Stimulated activated CD4-positive, alpha-beta T cell treated with anti-CD3 and anti-CD28 coated beads, Interleukin-12 subunit alpha, Interleukin-12 subunit beta, amount 100 ng/mL, for 4 hours (primary cell): ENCODE measurements around the gene ATL2.
"Not testable (repeated sequence)": the region's sequence is repeated elsewhere in the genome, so short reads cannot be mapped to it uniquely, and the experiment has no call there.

Experiments
- DNase-seq: peaks from one replicate; pipeline ENCODE4 v3.0.0-alpha.2; 2020

ATL2 gene

DNA sequence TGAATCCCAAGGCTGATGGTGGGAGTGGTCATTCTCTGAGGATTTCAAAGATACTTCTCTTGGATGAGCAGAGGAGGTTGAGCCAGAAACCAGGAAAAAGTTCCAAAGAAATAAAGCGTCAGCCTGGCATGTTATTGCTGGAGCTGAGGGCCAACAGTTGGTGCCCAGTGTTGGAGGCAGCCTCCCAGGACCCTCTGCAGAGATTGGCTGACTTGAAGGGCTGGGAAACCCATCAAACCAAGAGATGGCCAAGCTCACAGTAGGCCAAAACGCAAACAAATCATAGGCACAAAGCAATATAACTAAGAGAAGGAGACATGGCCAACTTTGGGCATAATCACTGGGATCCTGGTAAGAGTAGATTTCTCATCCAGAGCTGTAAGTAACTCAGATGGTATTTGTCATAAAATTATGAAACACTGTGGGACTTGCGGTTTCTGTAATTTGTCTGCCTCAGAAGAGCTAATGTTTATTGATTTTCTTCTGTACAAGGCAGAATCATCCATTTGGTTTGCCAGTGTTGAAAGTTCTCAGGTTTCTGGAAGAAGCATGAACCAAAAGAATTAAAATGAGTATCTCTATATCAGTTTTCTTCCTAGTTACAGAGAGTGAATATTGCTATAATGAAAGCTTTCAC lies 108.3 kb downstream of the ATL2 start:
- no peak for DNase-seq

DNA sequence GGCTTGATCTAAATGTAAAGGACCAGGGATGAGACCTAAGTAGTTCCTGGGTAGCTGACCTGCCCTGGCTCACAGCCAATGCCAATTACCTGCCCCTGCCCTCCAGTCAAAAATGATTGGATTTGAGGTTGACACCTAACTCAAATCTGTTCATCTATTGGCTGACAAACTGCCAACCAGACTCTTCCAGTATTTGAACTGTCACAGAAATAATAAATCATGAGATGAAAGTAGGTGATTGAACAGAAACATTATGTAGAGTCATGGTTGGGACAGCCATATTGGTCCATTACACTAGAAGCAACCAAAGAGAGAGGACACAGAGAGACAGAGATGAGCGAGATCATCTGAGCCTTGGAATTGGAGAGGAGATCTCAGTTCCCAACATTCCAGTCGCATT lies 109.1 kb downstream of the ATL2 start:
- no peak for DNase-seq

DNA sequence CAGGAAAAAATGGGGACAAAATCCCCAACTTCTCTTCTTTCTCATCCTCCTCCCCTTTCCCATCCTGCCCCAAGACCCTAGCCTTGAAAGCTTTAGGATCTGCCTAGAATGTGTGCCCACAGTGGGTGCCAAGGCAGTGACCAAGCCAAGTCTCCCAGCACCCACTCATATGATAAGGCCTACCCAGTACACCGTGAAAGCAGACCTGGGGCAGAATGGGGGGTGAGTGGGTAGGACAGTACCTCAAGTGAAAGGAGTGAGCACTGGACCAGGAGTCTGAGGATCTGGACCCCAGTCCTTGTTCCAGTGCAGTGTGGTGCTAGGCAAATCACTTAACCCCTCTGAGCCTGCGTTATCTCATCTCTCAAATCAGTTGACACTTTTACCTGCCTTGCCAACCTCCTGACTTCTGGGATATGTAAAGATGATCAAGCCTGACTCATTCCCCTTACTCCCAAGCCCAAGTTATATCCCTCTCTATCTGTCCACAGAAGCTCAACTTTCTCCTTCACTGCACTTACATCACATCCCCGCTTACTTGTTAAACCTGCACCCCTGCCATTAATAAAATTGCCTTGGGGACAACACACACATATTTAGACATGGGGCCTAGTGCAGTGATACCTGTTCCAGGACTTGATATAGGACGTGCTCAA lies 109.7 kb downstream of the ATL2 start:
- no peak for DNase-seq

DNA sequence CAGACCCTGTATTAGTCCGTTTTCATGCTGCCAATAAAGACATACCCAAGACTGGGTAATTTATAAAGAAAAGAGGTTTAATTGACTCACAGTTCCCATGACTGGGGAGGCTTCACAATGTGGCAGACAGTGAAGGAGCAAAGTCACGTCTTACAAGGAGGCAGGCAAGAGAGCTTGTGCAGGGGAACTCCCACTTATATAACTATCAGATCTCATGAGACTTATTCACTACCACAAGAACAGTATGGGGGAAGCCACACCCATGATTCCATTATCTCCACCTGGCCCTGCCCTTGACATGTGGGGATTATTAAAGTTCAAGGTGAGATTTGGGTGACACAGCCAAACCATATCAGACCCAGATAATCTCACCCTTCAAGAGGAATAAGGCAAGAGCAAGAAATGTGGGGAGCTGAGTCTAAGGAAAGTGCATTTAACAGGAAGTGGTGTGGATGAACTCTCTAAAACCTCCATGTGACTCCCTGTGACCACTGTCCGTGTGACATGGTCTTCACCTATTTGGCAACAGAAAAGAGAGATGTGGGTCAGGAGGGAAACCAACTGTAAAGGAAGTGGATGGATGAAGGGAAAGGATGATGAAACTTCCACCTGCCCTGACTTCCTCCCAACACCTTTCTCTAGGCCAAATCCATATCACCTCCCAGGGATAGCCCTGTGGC lies 110.6 kb downstream of the ATL2 start:
- no peak for DNase-seq

DNA sequence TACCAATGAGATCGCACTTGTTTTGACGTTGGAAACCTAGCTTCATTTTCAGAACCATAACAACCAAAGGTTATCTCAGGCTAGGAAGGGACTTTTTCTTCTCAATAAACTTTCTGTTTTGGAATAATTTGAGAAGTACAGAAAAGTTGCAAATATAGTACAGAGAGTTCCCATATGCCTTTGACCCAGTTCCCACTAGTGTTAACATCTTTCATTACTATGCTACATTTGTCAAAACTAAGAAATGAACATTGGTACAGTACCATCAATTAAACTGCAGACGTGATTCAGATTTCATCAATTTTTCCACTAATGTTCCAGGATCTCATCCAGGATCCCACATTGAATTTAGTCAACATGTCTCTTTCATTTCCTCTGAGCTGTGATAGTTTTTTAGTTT lies 111.6 kb downstream of the ATL2 start:
- DNase-seq: no peak

DNA sequence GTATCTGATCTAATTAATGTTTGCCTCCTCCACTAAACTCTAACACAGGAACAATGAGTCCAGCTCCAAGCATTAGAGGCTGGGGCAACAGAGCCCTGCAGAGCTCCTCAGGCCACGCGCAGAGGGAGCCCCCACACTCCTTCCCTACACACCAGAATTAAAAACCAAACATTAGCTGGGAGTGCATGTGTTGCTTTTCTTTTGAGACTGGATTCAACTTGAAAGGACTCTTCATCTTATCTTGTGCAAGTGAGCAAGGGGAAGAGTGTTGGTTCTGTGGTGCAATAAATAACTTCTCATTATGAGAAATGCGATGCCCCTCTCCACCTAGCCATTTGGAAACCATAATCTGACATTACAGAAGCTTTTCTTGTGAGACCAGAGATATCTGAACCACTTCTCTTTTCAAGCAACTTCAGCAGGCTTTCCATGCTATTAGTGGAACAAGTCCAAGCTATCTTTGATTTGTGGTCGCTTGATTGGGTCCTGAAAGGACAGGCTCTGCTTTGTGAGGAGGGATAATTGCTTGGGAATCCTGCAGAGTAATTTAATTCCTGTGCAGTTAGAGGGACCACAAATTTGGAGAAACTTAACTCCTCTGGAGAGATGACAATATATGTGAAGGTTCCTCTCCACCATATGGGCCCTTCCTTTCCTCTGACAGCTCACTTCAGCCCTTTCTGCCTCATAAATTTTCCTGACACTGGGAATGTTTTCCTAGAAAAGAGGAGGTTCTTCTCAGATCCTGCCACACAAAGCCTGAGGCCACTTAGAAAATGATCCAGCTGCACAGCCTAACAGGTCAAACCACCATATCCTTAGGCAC lies 112.5 kb downstream of the ATL2 start:
- no peak for DNase-seq

DNA sequence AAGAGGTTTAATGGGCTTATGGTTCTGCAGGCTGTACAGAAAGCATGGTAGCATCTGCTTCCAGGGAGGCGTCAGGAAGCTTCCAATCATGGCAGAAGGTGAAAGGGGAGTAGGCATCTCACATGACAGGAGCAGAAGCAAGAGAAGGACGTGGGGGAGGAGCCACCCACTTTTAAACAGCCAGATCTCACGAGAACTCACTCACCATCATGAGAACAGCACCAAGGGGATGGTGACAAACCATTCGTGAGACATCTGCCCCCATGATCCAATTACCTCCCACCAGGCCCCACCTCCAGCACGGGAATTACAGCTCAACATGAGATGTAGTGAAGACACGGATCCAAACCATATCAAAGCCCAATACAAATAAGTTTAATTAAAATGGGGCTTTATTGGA lies 113.8 kb downstream of the ATL2 start:
- no peak for DNase-seq

DNA sequence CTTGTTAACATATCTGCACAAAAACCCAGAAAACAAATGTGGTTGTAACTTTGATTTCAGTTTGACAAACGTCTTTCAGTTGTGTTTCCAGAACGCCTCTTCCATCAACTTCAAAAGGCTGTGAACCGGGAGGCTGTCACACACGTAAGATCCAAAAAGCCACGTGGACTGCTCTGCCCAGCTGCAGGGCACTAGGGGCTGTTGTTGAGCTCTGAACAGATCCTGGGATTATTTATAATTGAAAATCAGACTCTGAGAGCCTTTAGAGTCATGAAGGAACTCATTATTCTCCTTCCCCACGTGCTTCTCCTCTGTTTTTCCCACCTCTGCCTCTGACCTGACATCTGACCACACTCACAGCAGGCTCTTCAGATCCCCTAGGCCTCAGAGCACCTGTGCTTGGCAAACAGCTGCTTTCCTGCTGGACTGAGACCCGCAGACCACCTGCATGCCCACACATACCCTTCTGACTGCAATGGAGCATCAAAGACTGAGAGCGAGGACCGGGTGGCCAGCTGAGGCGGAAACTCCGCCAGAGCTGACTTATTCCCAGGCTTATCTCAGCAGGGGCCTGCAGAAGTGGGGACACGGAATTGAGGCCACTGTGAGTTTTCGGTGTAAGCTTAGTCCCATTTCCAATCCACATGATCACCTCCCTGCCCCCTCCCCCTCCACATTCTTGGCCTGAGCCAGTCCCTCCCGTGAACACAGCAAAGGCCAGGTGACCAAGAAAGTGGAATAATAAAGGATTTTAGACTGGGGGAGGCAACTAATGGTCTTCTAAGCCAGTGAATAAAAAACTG lies 114.8 kb downstream of the ATL2 start:
- no peak for DNase-seq

DNA sequence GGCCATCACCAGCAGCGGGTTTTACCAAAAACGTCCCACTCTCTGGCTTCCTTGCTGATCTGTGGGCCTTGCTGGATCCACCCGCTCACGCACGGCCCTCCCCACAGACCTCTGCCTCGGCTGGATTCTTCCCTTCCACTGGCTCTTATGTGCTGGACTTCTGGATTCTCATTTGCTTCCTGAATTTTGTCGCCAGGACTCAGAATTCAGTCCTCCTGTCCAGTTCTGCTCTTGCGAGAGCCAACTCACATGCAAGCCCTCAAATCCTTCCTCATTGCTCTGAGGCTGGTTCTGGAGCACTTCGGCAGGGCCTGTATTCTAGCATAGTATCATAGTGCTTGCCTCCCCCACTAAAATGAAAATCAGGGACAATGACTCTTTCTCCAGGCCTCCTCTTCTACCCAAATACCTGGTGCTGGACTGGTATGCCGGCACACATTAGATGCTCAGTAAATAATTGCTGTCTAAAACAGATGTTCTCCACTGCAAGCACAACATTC lies 115.5 kb downstream of the ATL2 start:
- DNase-seq: no peak

DNA sequence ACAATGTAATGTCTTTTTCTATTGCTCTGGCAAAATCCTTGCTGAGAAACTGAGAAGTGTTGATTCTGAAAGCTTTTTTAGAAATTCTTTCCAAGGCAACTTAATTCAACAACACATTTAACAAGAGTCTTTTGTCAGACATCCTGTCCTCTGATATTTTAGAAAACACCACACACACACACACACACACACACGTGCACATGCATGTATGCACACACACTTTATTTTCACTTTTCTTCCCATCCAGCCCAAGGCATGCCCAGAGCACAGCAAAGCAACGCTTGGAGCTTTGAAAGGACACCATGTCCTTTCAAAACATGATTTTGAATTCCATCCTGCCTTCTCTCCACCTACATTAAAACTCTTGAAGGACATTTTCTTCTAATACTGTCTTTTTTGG lies 116.1 kb downstream of the ATL2 start:
- no peak for DNase-seq

DNA sequence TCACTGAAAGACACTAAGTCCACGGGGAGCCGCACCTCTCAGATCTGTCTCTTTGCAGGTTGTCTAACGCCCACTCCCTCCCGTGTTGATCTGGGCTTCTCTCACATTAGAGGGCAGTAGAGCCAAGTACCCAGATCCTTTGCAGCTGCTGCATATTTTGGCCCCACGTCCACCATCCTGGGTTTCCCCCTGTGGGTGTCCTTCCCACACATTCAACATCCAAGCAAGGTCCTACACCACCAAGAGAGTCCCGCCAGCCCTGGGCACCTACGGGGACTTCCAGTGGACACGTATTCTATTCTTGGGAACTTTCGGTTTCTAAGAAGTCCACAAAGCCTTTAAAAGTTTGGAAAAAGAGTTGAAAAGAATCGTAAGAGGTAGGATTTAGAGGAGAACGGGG lies 116.6 kb downstream of the ATL2 start:
- no peak for DNase-seq

DNA sequence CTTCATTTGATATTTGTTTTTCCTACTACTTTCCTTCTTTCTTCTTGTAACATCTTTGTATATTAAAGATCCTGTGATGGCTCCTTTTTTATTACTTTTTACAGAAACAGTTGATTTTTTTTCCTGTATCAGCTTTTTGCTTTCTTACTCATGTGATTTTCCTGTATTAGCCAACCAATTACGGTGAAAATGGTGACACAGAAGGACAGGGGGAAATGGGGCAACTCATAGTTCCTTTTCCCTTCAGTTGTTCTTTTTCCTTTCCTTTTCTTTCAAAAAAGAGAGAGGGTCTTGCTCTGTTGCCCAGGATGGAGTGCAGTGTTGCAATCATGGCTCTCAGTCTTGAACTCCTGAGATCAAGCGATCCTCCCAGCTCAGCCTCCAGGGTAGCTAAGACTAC lies 117.8 kb downstream of the ATL2 start:
- no peak for DNase-seq

DNA sequence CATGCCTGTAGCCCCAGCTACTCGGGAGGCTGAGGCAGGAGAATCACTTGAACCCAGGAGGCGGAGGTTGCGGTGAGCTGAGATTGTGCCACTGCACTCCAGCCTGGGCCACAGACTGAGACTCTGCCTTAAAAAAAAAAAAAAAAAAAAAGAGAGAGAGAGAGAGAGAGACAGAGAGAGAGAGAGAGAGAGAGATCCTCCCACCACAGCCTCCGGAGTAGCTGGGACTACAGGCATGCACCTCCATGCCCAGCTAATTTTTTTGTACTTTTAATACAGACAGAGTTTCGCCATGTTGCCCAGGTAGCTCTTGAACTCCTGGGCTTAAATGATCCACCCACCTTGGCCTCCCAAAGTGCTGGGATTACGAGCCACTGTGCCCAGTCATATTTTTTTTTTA lies 119.4 kb downstream of the ATL2 start:
- not testable (repeated sequence) for DNase-seq

DNA sequence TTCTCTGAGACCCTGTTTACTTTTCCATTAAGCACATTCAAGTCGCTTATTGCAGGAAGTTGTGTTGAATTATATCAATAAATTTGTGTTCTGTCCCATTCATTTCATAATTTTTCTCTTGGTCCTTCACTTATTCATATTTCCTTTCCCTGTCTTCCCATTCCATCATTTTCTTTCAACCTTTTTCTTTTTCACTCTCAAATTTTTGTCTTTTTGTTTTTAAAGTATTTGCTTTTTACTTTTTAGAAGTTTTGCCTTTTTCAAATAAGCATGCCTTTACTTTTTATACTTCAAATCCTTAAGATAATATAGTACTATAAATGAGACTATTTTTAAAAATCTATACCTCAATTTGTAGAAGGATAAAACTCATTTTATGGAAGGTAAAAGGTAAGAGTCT lies 120.5 kb downstream of the ATL2 start:
- no peak for DNase-seq

DNA sequence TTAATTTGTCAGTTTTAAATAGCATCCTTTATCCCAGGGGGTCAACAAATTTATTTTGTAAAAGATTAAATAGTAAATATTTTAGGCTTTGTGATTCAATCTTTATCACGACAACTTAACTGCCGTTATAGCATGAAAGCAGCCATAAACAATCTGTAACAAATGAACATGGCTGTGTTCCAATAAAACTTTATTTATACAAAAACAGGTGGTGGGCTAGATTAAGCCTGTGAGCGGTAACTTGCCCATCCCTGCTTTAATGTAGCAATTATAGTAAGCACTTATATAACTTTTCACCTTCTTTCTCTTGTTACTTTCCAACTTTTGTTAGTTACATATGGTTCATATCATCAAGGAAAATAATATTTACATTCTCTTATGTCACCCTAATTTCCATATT lies 121.9 kb downstream of the ATL2 start:
- no peak for DNase-seq

DNA sequence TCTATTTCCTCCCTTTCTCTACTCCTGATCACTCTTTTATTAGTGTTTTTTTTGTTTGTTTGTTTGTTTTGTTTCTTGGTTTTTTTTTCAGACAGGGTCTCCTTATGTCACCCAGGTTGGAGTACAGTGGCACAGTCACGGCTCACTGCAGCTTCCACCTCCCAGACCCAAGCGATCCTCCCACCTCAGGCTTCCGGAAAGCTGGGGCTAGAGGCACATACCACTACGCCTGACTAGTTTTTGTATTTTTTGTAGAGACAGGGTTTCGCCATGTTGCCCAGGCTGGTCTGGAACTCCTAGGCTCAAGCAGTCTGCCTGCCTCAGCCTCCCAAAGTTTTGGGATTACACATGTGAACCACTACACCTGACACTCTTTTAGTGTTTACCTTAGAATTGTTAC lies 122.3 kb downstream of the ATL2 start:
- DNase-seq: no peak

DNA sequence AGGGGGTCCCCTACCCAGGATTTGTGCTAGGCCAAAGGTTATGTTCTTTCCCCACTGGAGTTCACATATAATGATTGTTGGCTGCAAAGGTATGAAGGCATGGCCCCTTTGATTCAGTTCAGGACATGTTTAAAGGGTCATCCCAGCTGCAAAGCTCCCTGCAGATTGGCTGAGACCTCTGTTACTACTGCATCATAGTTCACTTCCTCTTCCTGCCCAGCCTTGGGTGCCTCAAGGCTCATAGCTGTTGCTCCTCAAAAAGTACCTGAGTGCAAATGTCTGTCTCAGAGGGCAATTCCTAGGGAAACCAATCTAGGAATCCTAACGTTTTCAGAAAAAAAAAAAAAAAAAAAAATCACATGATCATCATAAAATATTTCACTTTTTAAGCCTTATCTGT lies 125.1 kb downstream of the ATL2 start:
- no peak for DNase-seq

DNA sequence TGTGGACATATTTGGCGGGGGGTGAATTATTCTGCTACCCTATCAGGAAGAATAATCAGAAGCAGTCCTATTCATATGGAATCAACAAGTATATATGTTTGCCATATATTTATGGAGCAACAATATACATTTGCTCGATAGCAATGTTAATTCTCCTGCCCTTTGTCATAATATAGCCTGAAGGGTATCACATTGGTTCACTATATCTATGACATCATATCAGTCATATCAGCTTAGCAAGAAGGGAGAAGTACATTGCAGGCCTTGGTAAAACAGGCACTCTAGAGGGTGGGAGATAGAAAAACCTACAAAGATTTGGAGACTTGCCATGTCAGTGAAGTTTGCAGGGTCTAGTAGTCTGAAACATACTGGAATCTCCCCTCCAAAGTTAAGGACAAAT lies 128.4 kb downstream of the ATL2 start:
- no peak for DNase-seq

DNA sequence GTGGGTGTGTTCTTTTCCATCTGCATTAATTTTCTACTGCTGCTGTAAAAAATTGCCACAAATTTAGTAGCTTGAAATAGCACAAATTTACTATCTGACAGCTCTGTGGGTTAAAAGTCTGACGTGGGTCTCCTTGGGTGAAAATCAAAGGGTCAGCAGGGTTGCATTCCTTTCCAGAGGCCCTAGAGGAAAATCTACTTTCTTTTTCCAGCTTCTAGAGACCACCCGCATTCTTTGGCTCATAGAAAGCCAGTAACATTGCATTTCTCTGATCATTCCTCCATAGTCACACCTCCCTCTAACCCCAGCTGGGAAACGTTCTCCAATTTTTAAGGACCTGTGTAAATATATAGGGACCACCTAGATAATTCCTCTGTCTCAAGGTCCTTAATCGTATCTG lies 128.8 kb downstream of the ATL2 start:
- no peak for DNase-seq

DNA sequence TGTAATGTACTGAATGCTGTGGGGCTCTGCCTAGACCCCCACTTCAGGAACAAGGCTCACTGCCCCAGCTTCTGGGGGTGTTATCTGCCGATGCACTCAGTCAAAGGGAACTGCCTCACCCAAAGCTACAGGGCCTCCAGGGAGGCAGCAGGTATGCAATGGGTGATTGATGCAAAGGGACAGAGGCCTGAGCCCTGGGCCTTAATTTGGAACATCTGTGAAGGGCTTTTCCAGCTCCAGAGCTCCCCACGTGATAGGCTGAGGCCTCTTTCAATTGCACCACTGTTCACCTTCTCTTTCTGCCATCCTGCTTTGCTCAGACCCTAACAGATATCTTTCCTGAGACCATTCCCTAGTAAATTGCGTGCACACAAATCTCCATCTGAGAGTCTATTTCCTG lies 131.0 kb downstream of the ATL2 start:
- DNase-seq: no peak

DNA sequence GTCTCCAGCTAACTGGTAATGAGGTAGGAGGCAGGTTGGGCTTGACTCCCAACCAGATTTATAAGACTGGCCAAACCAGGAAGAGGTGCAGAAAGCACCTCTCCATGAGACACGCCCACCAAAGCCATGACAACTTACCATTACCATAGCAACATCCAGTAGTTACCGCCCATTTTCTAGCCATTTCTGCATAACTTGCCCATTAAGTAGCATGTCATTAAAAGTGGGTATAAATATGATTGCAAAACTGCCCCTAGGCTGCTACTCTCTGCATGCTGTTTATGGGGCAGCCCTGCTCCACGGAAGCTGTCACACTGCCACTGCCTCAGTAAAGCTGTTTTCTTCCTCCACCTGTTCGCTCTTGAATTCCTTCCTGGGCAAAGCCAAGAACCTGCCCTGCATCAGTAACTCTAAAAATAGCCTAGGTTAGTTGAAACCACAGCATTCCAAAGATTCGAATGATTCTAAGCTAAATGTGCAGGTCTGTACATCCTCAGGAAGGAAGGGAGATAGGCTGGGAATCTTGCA lies 131.9 kb downstream of the ATL2 start:
- DNase-seq: no peak

DNA sequence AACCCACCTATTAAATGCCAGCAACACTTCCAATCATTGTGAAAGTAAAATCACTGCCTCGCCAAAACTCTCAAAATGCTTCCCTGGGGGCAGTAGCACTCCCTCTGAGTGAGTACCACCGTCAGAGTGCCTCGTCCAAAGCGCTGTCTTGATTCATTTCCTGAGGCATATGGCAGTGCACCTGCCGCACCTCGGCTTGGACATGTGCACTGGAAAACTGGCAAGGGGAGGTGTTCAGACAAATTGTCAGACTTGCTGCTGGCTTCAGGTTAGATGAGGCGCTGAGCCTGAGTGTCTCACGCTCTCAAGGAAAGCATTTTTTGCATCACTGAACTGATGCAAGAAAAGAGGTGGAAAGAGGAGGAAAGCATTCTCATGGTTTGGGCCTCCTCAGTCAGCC lies 132.8 kb downstream of the ATL2 start:
- DNase-seq: no peak
